ENCODE measurements around the gene LHFPL6.

LHFPL6 gene

GRCh38 chr13:39322836-39323585, 280.0 kb downstream of the LHFPL6 start:
- Mint-ChIP-seq H3K4me1 (peaks cover 72% of the 10 kb centered on the region), H3K9me3 (no peaks in the 10 kb centered on the region), H3K36me3 (ENCODE audit: low read depth) (no peaks in the 10 kb centered on the region), H3K27me3 (ENCODE audit: low read depth, poor library complexity) (peaks cover 7% of the 10 kb centered on the region), H3K4me3 (no peak overlapping the region), H3K27ac (peak overlapping the region; percentile 92)
- DNase-seq: no peak
- TF ChIP-seq, protein P1, sequence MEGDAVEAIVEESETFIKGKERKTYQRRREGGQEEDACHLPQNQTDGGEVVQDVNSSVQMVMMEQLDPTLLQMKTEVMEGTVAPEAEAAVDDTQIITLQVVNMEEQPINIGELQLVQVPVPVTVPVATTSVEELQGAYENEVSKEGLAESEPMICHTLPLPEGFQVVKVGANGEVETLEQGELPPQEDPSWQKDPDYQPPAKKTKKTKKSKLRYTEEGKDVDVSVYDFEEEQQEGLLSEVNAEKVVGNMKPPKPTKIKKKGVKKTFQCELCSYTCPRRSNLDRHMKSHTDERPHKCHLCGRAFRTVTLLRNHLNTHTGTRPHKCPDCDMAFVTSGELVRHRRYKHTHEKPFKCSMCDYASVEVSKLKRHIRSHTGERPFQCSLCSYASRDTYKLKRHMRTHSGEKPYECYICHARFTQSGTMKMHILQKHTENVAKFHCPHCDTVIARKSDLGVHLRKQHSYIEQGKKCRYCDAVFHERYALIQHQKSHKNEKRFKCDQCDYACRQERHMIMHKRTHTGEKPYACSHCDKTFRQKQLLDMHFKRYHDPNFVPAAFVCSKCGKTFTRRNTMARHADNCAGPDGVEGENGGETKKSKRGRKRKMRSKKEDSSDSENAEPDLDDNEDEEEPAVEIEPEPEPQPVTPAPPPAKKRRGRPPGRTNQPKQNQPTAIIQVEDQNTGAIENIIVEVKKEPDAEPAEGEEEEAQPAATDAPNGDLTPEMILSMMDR (IDR thresholded peaks at IDR 0.05): no peak

- H3K27ac Mint-ChIP-seq: peak overlapping the region; percentile 76
- no peak for DNase-seq
- TF ChIP-seq, protein P1 (IDR thresholded peaks at IDR 0.05): no peak
- H3K4me1 Mint-ChIP-seq: peaks cover 63% of the 10 kb centered on the region
- no peaks in the 10 kb centered on the region for H3K36me3 Mint-ChIP-seq (ENCODE audit: low read depth)
- H3K9me3 Mint-ChIP-seq: no peaks in the 10 kb centered on the region
- no peak overlapping the region for H3K4me3 Mint-ChIP-seq
- H3K27me3 Mint-ChIP-seq (ENCODE audit: low read depth, poor library complexity): peaks cover 7% of the 10 kb centered on the region
These were observed 281.4 kb downstream of the LHFPL6 start for GRCh38 chr13:39321574-39321973.

- no peak overlapping the region for H3K4me3 Mint-ChIP-seq
- no peak for DNase-seq
- H3K27ac Mint-ChIP-seq: no peak overlapping the region
- TF ChIP-seq, protein P1 (IDR thresholded peaks at IDR 0.05): no peak
- no peaks in the 10 kb centered on the region for H3K9me3 Mint-ChIP-seq
- H3K4me1 Mint-ChIP-seq: peaks cover 42% of the 10 kb centered on the region
- no peaks in the 10 kb centered on the region for H3K36me3 Mint-ChIP-seq (ENCODE audit: low read depth)
- H3K27me3 Mint-ChIP-seq (ENCODE audit: low read depth, poor library complexity): peaks cover 4% of the 10 kb centered on the region
These were observed 284.8 kb downstream of the LHFPL6 start for GRCh38 chr13:39318161-39318560.

DNA sequence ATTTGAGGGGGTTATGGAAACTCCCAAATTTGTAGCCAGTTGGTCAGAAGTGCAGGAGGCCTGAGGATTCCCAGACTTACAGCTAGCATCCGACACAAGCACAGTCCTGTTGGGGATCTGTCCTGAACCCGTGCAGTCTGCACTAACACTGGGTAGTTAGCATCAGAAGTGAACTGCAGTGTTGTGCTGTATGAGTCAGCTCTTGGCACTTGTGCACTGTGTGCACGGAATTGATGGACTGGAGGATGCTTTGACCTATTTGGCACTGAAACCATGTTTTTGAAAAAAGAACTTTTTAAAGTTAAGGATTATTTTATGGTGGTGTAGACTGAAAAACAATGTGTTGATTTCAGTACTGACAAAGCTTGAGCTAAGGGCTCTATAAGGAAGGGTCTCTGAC, 285.7 kb downstream of the LHFPL6 start:
- peaks cover 33% of the 10 kb centered on the region for H3K4me1 Mint-ChIP-seq
- no peaks in the 10 kb centered on the region for H3K9me3 Mint-ChIP-seq
- H3K36me3 Mint-ChIP-seq (ENCODE audit: low read depth): no peaks in the 10 kb centered on the region
- no peak for DNase-seq
- H3K4me3 Mint-ChIP-seq: no peak overlapping the region
- TF ChIP-seq, protein P1 (IDR thresholded peaks at IDR 0.05): no peak
- peaks cover 4% of the 10 kb centered on the region for H3K27me3 Mint-ChIP-seq (ENCODE audit: low read depth, poor library complexity)
- H3K27ac Mint-ChIP-seq: no peak overlapping the region

DNA sequence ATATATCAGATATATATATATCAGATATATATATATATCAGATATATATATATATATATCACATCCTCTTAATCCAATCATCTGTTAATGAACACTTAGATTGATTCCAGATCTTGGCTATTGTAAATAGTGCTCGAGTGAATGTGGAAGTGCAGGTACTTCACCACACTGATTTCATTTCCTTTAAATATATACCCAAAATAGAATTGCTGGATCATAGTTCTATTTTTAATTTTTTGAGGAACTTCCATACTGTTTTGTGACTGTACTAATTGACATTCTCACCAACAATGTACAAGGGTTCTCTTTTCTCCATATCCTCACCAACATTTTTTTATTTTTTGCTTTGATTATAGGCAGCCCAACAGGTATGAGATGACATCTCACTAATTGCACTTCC, 287.2 kb downstream of the LHFPL6 start:
- Mint-ChIP-seq H3K27me3 (ENCODE audit: low read depth, poor library complexity) (peaks cover 2% of the 10 kb centered on the region), H3K36me3 (ENCODE audit: low read depth) (no peaks in the 10 kb centered on the region), H3K4me1 (peaks cover 19% of the 10 kb centered on the region), H3K4me3 (no peak overlapping the region), H3K27ac (no peak overlapping the region), H3K9me3 (no peaks in the 10 kb centered on the region)
- TF ChIP-seq, protein P1 (IDR thresholded peaks at IDR 0.05): no peak
- no peak for DNase-seq

- DNase-seq: no peak
- Mint-ChIP-seq H3K27ac (no peak overlapping the region), H3K36me3 (ENCODE audit: low read depth) (no peaks in the 10 kb centered on the region), H3K4me3 (no peak overlapping the region), H3K27me3 (ENCODE audit: low read depth, poor library complexity) (no peaks in the 10 kb centered on the region), H3K9me3 (no peaks in the 10 kb centered on the region), H3K4me1 (peaks cover 17% of the 10 kb centered on the region)
- TF ChIP-seq, protein P1 (IDR thresholded peaks at IDR 0.05): no peak
These were observed 289.3 kb downstream of the LHFPL6 start for GRCh38 chr13:39313721-39314120.
